BLaER1 (cell line): Measurements from ENCODE around the gene IFT57.

Source experiments
- H3K27ac ChIP-seq: shearing (Covaris generic); formaldehyde crosslinking; 2 replicates; pipeline ENCODE4 v1.8.1; 2022
- H3K27me3 ChIP-seq: shearing (Covaris generic); formaldehyde crosslinking; 2 replicates; pipeline ENCODE4 v1.8.1; 2022
- H3K36me3 ChIP-seq: shearing (Covaris generic); formaldehyde crosslinking; 2 replicates; pipeline ENCODE4 v1.8.1; 2022
- H3K4me1 ChIP-seq: shearing (Covaris generic); formaldehyde crosslinking; 2 replicates; pipeline ENCODE4 v1.8.1; 2022
- H3K4me2 ChIP-seq: shearing (Covaris generic); formaldehyde crosslinking; 2 replicates; pipeline ENCODE4 v1.8.1; 2022
- H3K4me3 ChIP-seq: shearing (Covaris generic); formaldehyde crosslinking; 2 replicates; pipeline ENCODE4 v1.8.1; 2022
- H3K9ac ChIP-seq: shearing (Covaris generic); formaldehyde crosslinking; 2 replicates; pipeline ENCODE4 v1.8.1; 2022
- H3K9me3 ChIP-seq: shearing (Covaris generic); formaldehyde crosslinking; 2 replicates; pipeline ENCODE4 v1.8.1; 2022
- H4K20me1 ChIP-seq: shearing (Covaris generic); formaldehyde crosslinking; 2 replicates; pipeline ENCODE4 v1.8.1; 2022
- Cebpa-rat ChIP-seq: shearing (Covaris generic); IDR thresholded peaks from 2 replicates; pipeline ENCODE4 v1.8.1; 2022

IFT57 gene

DNA sequence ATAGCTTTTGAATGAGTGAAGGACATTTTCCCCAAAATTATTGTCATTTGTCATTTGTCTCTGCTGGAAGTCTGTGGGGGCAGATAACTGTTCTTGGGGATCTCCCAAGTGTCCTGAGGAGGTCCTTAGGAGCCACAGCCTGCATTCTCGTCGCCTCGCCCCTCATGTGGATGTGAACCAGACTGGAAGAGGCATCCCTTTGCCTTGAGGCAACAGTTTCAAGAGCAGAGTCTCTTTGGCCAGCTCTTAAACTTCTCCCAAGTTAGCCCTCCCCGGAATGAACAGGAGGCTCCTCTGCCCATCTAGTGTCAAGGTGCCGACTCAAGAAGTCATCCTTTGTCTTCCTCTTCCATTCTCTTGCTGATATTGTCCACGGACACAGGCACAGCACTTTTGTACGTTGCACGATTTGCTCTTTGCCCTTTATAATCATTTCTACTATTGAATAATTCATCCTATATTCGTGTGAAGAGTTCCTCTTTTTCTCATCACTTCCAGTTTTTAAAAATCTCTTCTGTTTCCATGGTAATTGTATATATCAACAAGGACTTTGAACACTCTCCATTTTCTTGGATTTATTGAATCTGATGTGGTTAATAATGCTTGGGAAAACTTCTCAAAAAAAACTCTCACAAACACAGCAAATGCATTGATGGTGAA is 90.6 kb downstream of the IFT57 start:
- H3K36me3 ChIP-seq = peaks cover 8% of the 10 kb centered on the region
- H3K4me2 ChIP-seq = peak overlapping the region; percentile 68
- H3K4me1 ChIP-seq = peaks cover 79% of the 10 kb centered on the region
- peaks cover 8% of the 10 kb centered on the region; the same call in 1 of the 2 replicates for H3K9me3 ChIP-seq
- H3K27me3 ChIP-seq = no peaks in the 10 kb centered on the region
- no peak overlapping the region for H3K9ac ChIP-seq
- no peak overlapping the region for H3K27ac ChIP-seq
- no peak for TF ChIP-seq Cebpa-rat
- no peaks in the 10 kb centered on the region for H4K20me1 ChIP-seq
- no peak overlapping the region for H3K4me3 ChIP-seq

DNA sequence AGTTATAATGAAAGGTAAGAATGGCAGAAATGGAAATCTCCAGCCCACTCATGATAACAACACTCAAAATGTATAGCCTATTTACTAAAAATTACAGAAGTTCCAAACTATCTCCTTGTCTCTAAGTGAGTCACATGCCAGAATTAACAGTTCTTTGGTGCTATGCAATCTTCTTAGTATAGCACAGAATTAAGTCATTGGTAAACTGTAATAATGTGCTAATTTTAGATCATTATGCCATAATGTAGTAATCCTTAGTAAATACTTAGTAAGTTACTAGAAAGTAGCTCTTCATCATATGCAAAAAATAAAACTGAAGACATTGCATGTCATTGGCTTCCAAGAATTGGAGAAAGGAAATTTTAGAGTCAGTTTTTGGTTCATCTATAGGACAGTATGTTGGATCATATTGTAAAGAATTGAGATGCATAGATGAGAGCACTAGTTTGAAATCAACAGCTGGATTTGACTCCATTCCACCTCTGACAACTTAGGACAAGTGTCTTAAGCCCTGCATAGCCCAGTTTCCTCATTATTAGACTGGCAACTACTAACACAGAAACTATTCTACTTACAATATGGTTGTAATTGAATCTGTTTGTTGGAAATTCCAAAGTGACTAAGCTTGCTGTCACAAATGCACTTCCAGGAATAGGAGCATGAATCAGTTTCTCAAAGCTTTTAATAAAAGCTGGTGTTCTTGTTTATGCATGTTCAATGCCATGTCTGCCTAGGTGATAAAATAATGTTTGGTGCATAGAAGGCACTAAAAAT is 91.3 kb downstream of the IFT57 start:
- H3K9me3 ChIP-seq = peaks cover 2% of the 10 kb centered on the region; the same call in 1 of the 2 replicates
- peak overlapping the region; percentile 68 for H3K4me2 ChIP-seq
- H3K27me3 ChIP-seq = no peaks in the 10 kb centered on the region
- H3K4me1 ChIP-seq = peaks cover 85% of the 10 kb centered on the region
- no peak for TF ChIP-seq Cebpa-rat
- peaks cover under 1% of the 10 kb centered on the region; the same call in 1 of the 2 replicates for H3K36me3 ChIP-seq
- no peak overlapping the region for H3K27ac ChIP-seq
- H4K20me1 ChIP-seq = no peaks in the 10 kb centered on the region
- H3K4me3 ChIP-seq = no peak overlapping the region
- no peak overlapping the region for H3K9ac ChIP-seq

DNA sequence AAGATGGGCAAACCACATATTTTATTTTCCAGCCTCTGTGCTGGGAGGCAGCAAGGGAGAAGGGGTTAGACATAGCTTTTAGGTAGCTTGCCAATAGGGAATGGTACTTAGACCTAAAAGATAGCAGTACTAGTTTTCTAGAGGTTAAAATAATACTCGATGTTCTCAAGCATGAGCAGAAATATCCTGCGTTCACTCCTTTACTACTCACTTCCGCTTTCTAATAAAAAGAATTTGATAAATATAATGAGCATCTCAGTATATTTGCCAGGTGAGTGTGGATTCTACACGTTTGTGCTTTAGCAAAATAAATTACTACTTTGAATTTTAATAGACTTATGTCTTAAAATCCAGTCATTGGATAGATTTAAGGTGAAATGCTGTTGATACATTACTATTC is 92.0 kb downstream of the IFT57 start:
- no peak overlapping the region for H3K4me2 ChIP-seq

DNA sequence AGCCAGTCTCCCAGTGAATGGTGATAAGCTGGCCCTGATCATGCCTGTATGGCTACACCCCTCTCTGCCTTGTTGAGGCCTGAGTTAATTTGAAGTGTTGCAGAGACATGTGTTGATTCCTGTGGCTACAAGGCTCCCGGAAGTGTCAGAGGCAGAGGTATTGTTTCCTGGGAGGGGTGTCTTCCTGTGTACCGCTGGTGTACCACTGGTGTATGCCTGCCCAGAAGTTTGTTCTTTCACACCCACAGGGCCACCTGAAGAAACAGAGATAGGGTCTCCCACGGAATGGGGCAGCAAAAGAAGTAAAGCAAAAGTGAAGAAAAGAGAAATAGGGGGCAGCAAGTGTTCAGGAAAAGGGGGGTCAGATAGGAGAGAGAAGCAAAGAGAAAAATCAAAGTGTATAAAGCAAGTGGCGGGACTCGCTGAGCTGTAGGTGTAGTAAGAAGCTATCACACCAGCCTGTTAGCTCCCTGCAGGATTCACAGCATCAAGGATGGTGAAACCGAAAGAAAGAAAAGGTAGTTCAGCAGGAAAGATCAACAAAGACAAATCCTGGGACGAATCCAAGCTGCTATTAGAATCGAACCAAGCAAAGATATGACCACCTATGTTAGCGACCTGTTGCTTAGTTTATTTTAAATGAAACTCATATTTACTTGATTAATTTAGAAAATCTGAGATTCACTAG is 94.8 kb downstream of the IFT57 start:
- Histone ChIP-seq H3K9me3 (no peaks in the 10 kb centered on the region), H3K4me2 (peak overlapping the region; percentile 94), H3K9ac (peak overlapping the region; percentile 95), H4K20me1 (no peaks in the 10 kb centered on the region), H3K4me1 (peaks cover 73% of the 10 kb centered on the region), H3K27me3 (no peaks in the 10 kb centered on the region), H3K36me3 (no peaks in the 10 kb centered on the region), H3K4me3 (peak overlapping the region; percentile 68), H3K27ac (peak overlapping the region; percentile 99)
- TF ChIP-seq Cebpa-rat = no peak

More for the DNA sequence above, 92.0 kb downstream of the IFT57 start:
- Histone ChIP-seq H3K27ac (no peak overlapping the region), H3K9ac (no peak overlapping the region), H3K4me1 (peaks cover 86% of the 10 kb centered on the region), H3K9me3 (no peaks in the 10 kb centered on the region), H3K36me3 (no peaks in the 10 kb centered on the region), H3K27me3 (no peaks in the 10 kb centered on the region), H3K4me3 (no peak overlapping the region), H4K20me1 (no peaks in the 10 kb centered on the region)
- no peak for TF ChIP-seq Cebpa-rat

DNA sequence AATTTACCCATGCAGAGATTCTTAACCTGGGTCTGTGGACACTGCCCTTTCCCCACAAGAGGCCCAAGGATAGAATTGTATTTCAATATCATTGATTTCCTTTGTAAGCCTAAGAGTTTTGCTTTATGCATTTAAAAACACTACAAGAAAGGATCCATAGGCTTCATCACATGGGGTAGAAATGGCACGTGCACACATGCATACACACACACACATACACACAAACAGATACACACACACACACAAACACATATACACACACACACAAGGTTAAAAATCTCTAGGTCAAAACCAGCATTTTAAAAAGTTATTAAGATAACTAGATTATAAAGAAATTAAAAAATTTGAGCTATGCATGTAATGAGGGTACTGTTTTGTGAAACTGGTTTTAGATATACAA is 95.9 kb downstream of the IFT57 start:
- H4K20me1 ChIP-seq = no peaks in the 10 kb centered on the region
- peak overlapping the region; percentile 99 for H3K27ac ChIP-seq
- peak overlapping the region; percentile 95 for H3K9ac ChIP-seq
- H3K9me3 ChIP-seq = no peaks in the 10 kb centered on the region
- H3K4me1 ChIP-seq = peaks cover 62% of the 10 kb centered on the region
- H3K27me3 ChIP-seq = no peaks in the 10 kb centered on the region
- H3K36me3 ChIP-seq = no peaks in the 10 kb centered on the region
- H3K4me2 ChIP-seq = peak overlapping the region; percentile 94
- peak overlapping the region; percentile 68 for H3K4me3 ChIP-seq
- TF ChIP-seq Cebpa-rat = no peak

DNA sequence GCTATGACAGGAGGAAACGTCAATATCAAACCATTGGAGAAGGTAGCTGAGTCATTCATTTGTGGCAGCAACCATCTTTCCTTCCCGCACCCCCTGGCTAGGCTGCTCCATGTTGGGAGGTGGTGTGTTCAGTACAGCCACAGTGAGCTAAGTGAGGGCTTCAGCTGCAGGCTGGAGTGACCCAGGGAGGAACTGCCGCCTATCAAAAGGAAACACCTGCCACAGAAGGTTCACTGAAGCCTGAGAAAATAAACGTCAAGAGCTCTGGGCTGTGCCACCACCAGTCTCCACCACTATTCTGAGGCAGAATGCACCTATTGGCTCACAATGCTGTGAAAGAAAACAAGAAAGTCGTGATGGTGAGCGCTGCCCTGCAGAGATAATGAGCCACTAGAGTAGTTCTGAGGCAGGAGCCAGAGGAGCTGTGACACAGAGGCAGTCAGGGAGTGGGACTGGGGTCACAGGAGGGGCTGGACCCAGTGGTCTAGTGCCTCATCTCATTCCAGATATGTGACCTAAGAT is 96.6 kb downstream of the IFT57 start:
- peak overlapping the region; percentile 95 for H3K9ac ChIP-seq
- peaks cover 56% of the 10 kb centered on the region for H3K4me1 ChIP-seq
- H3K4me3 ChIP-seq = peak overlapping the region; percentile 68
- no peaks in the 10 kb centered on the region for H3K36me3 ChIP-seq
- no peaks in the 10 kb centered on the region for H3K9me3 ChIP-seq
- H3K27ac ChIP-seq = peak overlapping the region; percentile 99
- no peaks in the 10 kb centered on the region for H4K20me1 ChIP-seq
- H3K27me3 ChIP-seq = no peaks in the 10 kb centered on the region
- H3K4me2 ChIP-seq = peak overlapping the region; percentile 94
- TF ChIP-seq Cebpa-rat = peak; percentile 34; the same call in 1 of the 2 replicates

DNA sequence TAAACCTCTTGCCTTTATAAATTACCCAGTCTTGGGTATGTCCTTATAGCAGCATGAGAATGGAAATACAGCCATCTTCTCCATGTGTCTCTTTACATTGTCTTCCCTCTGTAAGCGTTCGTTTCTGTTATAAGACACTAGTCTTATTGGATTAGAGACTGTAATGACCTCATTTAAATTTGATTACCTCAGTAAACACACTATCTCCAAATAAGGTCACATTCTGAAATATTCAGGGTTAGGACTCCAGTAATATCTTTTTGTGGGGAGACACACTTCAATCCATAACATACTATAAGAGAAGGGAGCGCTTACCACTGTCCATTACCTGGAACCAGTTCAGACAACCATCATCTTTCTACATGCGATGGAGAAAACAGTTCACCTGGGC is 97.1 kb downstream of the IFT57 start:
- no peak for TF ChIP-seq Cebpa-rat
- peak overlapping the region; percentile 99 for H3K27ac ChIP-seq
- peaks cover 56% of the 10 kb centered on the region for H3K4me1 ChIP-seq
- H3K27me3 ChIP-seq = no peaks in the 10 kb centered on the region
- peak overlapping the region; percentile 95 for H3K9ac ChIP-seq
- peak overlapping the region; percentile 68 for H3K4me3 ChIP-seq
- no peaks in the 10 kb centered on the region for H3K36me3 ChIP-seq
- H3K4me2 ChIP-seq = peak overlapping the region; percentile 94
- no peaks in the 10 kb centered on the region for H4K20me1 ChIP-seq
- no peaks in the 10 kb centered on the region for H3K9me3 ChIP-seq

DNA sequence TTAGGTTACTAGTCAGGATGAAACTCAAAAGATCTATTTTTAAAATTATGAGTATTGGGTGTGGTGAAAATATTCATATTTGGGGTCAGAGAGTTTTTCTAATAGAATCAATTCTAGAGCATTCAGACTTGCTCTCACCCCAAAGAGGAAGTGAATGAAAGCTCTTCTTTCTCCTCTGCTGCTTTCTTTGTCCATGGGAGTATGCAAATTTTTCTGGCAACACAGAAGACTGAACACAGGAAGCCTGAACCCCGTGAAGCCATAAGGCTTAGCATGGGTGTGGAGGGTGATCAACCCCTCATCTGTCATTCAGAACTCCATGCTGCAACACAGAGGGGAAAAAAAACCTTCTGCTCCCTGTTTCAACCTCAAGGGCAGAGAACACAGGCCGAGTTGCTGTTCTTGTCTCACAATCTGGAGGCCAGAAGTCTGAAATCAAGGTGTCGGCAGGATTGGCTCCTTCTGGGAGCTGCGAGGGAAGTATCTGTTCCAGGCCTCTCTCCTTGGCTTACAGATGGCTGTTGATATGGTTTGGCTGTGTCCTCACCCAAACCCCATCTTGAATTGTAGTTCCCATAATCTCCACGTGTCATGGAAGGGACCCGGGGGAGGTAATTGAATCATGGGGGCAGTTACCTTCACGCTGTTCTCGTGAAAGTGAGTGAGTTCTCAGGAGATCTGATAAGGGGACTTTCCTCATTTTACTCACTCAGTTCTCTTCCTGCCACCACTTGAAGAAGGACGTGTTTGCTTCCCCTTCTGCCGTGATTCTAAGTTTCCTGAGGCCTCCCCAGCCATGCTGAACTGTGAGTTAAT is 97.7 kb downstream of the IFT57 start:
- no peaks in the 10 kb centered on the region for H3K27me3 ChIP-seq
- H3K27ac ChIP-seq = peak overlapping the region; percentile 99
- no peaks in the 10 kb centered on the region for H4K20me1 ChIP-seq
- H3K4me1 ChIP-seq = peaks cover 52% of the 10 kb centered on the region
- no peaks in the 10 kb centered on the region for H3K36me3 ChIP-seq
- peak overlapping the region; percentile 94 for H3K4me2 ChIP-seq
- H3K4me3 ChIP-seq = peak overlapping the region; percentile 68
- peak overlapping the region; percentile 95 for H3K9ac ChIP-seq
- no peak for TF ChIP-seq Cebpa-rat
- no peaks in the 10 kb centered on the region for H3K9me3 ChIP-seq

DNA sequence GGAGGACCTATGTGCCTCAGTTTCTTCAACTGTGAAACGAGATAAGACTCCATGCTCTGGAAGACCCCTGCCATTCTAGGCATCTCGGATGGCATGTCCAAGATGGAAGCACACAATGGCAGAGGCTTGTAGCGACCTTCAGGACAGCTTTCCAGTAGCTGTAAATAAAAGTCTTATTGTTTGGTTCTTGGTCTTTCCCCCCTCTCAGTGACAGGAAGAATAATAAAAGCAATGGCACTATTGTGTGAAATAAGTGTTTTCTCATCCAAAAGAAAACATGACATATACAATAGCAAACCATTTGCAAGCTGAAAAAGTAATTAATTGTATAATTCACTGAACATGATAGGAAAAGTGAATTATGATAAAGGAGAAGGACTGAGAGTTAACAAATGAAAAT is 98.9 kb downstream of the IFT57 start:
- H3K27ac ChIP-seq = peak overlapping the region; percentile 99
- H3K9ac ChIP-seq = no peak overlapping the region
- no peaks in the 10 kb centered on the region for H3K27me3 ChIP-seq
- no peaks in the 10 kb centered on the region for H4K20me1 ChIP-seq
- no peak for TF ChIP-seq Cebpa-rat
- no peak overlapping the region for H3K4me3 ChIP-seq
- H3K4me2 ChIP-seq = peak overlapping the region; percentile 25; the same call in 1 of the 2 replicates
- no peaks in the 10 kb centered on the region for H3K9me3 ChIP-seq
- H3K36me3 ChIP-seq = no peaks in the 10 kb centered on the region
- peaks cover 44% of the 10 kb centered on the region for H3K4me1 ChIP-seq
